Measurements from ENCODE around the gene FBLN1. TPM values are rescaled to one million over a fixed set of nuclear protein-coding genes. Genes with fewer than 3 reads are reported as not detected.

Gene FBLN1
- total and polyA plus RNA-seq, 9 of the 15 experiments (the other 6 are each of a cell fraction or from before 2014, with no cell fraction given) = 0.66 TPM; not detected in 8

- Histone ChIP-seq H3K27me3 (ENCODE audit: control insufficient read depth in 2 of 2, insufficient read depth in 2 of 2, low read length in 2 of 2) (peaks cover 16 to 71% of the 10 kb centered on the region in 2 experiments; a peak in 4 of 5 replicates), H3K4me3 (no peak overlapping the region), H3K9ac (ENCODE audit: insufficient read depth in 1 of 2, low read depth in 2 of 2, low read length in 2 of 2) (no peak overlapping the region), H3K4me1 (replicated peaks in 1 of 2; ENCODE audit: control insufficient read depth in 2 of 2, insufficient read depth in 2 of 2, low read length in 2 of 2) (no peaks in the 10 kb centered on the region), H3K36me3 (ENCODE audit: control insufficient read depth, insufficient read depth, low read length) (no peaks in the 10 kb centered on the region), H3K9me3 (replicated peaks; ENCODE audit: control insufficient read depth, insufficient read depth, low read depth, low read length) (no peaks in the 10 kb centered on the region), H3K27ac (ENCODE audit: extremely low read depth, low read depth, low read length) (no peak overlapping the region), H4K20me1 (replicated peaks; ENCODE audit: control insufficient read depth, insufficient read depth, low read length) (no peaks in the 10 kb centered on the region; the same call in 1 of the 2 replicates), H3K4me2 (ENCODE audit: insufficient read depth, low read length) (no peak overlapping the region), H3K9me1 (ENCODE audit: control insufficient read depth, insufficient read depth, low read length) (no peaks in the 10 kb centered on the region), H2AFZ (ENCODE audit: low read depth, low read length) (no peak overlapping the region), H3K79me2 (ENCODE audit: control insufficient read depth, insufficient read depth, low read length) (no peaks in the 10 kb centered on the region)
- in situ Hi-C loops (cut with MboI) (no loop called here), intact Hi-C loops (cut with micrococcal nuclease) (no loop called here)
- 0% methylated on average over 16 of the region's 18 CpGs for whole genome bisulfite sequencing (ENCODE audit: insufficient coverage, low coverage, missing lambda C conversion rate)
- no peak for ATAC-seq
- CTCF ChIA-PET (ENCODE audit: low intra/inter-chr PET ratio) = no interaction called here
- no peak for FAIRE-seq
- no TSS peak for BruUV-seq (replicated peaks)
- DNase-seq (ENCODE audit: extremely low read depth in 1 of 4, low spot score in 3 of 4) = no peak
- POLR2A ChIA-PET = interaction anchor here (0.6 to 0.7 kb wide), 3 partner anchors 10 to 1908 kb away, joined by 3 to 5 read pairs (median 3); no protein-coding TSS in a partner anchor
- no peak for TF ChIP-seq ZKSCAN8 (CRISPR knock-in tag; IDR thresholded peaks at IDR 0.05)
- TF ChIP-seq DDX20 (tag; IDR thresholded peaks at IDR 0.05; ENCODE audit: low read depth) = no peak
- no peak for TF ChIP-seq ETV1 (tag; conservative IDR thresholded peaks at IDR 0.05; ENCODE audit: low read depth)
- TF ChIP-seq ATF2 (CRISPR knock-in tag; IDR thresholded peaks at IDR 0.05) = no peak
- TF ChIP-seq ARID1B (IDR thresholded peaks at IDR 0.05) = no peak
- no peak for TF ChIP-seq CBFA2T2 (conservative IDR thresholded peaks at IDR 0.05)
- no peak for TF ChIP-seq TGIF2 (CRISPR knock-in tag; IDR thresholded peaks at IDR 0.05)
- no peak for TF ChIP-seq ZBTB1 (CRISPR knock-in tag; IDR thresholded peaks at IDR 0.05; ENCODE audit: borderline replicate concordance, low read depth)
- TF ChIP-seq PCBP2 (IDR thresholded peaks at IDR 0.05; ENCODE audit: low read depth, low read length, poor library complexity, severe bottlenecking) = no peak
- no peak for TF ChIP-seq HMBOX1 (IDR thresholded peaks at IDR 0.05)
- TF ChIP-seq ESRRA (IDR thresholded peaks at IDR 0.05; ENCODE audit: borderline replicate concordance, low read depth) = no peak
- no peak for TF ChIP-seq NR1H2 (CRISPR knock-in tag; IDR thresholded peaks at IDR 0.05)
Observed at GRCh38 chr22:45516923-45517675, 14.4 kb downstream of the FBLN1 start.

All from K562 (cell line).